GM10248 (cell line): ENCODE results near the gene HERPUD1.
"Not testable (repeated sequence)": the region's sequence is repeated elsewhere in the genome, so short reads cannot be mapped to it uniquely, and the experiment has no call there.

Experiments
- CTCF ChIA-PET: fragments of 300-600 bp; sonication (Branson Sonifier 250); formaldehyde crosslinking; extraction: SDS; loops from one replicate; lab custom pipeline; 2021; ENCODE audit warnings: antibody characterized with exemption; lab: Yijun Ruan, JAX
- POLR2A ChIA-PET: fragments of 350-650 bp; sonication (Branson Sonifier 250); formaldehyde crosslinking; extraction: SDS; loops from one replicate; lab custom pipeline; 2020; ENCODE audit warnings: antibody characterized with exemption; lab: Yijun Ruan, JAX
- DNase-seq: peaks from one replicate; pipeline ENCODE4 v3.0.0; 2012; ENCODE audit errors: extremely low spot score
- TF ChIP-seq, protein P1 (sequence below): IDR thresholded peaks from 2 replicates; pipeline ENCODE4 v1.5.1; 2012; ENCODE audit warnings: mild to moderate bottlenecking, low read depth; ENCODE audit errors: extremely low read depth, missing control alignments, control extremely low read depth

The HERPUD1 gene

DNA sequence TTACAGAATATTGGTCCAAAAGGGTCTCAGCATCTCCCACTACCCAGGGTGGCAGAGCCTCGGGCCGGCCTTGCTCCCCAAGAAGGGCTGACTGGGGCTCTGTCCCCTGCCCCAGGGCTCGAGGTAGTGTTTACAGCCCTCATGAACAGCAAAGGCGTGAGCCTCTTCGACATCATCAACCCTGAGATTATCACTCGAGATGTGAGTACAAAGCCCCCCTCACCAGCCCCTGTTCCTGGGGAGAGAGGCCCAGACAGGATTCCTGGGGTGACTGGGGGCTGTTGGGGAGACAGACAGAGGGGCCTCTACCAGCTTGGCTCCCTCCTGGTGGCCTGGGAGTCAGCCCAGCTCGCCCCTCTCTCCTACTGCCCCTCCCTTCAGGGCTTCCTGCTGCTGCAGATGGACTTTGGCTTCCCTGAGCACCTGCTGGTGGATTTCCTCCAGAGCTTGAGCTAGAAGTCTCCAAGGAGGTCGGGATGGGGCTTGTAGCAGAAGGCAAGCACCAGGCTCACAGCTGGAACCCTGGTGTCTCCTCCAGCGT, 51.3 kb downstream of the HERPUD1 start:
- POLR2A ChIA-PET: interaction anchor here (1.1 kb wide), 2 partner anchors 12 to 50 kb away, joined by 4 read pairs; no protein-coding TSS in a partner anchor
- TF ChIP-seq, protein P1, sequence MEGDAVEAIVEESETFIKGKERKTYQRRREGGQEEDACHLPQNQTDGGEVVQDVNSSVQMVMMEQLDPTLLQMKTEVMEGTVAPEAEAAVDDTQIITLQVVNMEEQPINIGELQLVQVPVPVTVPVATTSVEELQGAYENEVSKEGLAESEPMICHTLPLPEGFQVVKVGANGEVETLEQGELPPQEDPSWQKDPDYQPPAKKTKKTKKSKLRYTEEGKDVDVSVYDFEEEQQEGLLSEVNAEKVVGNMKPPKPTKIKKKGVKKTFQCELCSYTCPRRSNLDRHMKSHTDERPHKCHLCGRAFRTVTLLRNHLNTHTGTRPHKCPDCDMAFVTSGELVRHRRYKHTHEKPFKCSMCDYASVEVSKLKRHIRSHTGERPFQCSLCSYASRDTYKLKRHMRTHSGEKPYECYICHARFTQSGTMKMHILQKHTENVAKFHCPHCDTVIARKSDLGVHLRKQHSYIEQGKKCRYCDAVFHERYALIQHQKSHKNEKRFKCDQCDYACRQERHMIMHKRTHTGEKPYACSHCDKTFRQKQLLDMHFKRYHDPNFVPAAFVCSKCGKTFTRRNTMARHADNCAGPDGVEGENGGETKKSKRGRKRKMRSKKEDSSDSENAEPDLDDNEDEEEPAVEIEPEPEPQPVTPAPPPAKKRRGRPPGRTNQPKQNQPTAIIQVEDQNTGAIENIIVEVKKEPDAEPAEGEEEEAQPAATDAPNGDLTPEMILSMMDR: no peak
- no peak for DNase-seq
- CTCF ChIA-PET: interaction anchor here (1.1 to 20.3 kb wide), 6 partner anchors 7 to 63 kb away, joined by 3 to 376 read pairs (median 18); partner anchors contain the start of gene CETP

DNA sequence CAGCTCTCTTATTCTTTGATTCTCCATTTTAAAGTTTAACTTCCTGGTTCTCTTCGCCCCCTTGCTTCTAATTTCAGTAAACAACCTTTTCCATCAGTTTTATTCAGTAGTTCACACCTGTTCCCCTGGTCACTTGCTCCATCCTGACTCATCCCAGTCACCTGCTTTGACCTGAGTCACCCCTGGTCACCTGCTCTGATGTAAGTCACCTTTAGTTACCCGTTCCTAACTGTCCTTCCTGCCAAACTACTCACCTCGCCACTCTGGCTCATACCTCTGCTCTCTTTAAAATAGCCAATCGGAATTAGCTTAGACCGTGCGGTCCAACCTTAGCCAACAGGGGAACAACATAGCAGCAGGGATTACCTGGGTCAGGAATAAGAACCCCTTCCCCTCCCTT, 52.7 kb downstream of the HERPUD1 start:
- DNase-seq: no peak
- POLR2A ChIA-PET: no interaction called here

DNA sequence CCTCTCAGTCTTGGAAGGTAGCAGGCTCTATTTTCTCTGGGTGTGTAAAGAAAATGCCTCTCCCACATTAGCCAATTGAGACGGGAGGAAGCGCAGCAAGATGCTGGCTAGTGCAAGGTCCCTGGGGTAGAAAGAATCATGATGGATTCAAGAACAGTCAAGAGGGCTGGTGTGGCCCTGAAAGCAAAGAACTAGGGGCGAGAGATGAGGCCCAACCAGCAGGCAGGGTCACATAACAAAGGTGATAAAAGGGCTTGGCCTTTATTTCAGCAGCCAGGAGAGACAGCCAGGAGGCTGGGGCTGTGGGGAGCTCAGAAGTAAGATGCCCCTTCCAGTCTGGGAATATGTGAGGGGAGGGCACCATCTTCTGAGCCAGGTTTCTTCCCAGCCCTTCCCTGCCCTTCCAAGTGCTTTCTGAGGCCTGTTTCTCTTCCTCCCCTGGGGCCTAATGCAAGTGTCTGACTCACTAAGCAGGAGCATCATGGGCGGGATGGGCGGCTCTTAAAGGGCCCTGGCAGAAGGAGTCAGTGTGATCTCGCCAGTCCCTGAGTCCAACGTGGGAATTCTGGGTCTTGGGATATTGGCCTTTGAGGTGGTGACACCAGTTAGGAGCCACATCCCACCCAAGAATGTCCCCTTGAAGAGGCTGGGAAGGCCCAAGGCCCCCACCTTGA, 53.5 kb downstream of the HERPUD1 start:
- ChIA-PET CTCF (interaction anchor here (2.8 to 20.3 kb wide), 4 partner anchors 9 to 61 kb away, joined by 11 to 376 read pairs (median 27); partner anchors contain the start of gene CETP), POLR2A (no interaction called here)
- no peak for DNase-seq
- TF ChIP-seq, protein P1: no peak

More for the DNA sequence above, 52.7 kb downstream of the HERPUD1 start:
- TF ChIP-seq, protein P1: no peak
- CTCF ChIA-PET: interaction anchor here (2.8 to 20.3 kb wide), 4 partner anchors 8 to 62 kb away, joined by 11 to 376 read pairs (median 27); partner anchors contain the start of gene CETP

DNA sequence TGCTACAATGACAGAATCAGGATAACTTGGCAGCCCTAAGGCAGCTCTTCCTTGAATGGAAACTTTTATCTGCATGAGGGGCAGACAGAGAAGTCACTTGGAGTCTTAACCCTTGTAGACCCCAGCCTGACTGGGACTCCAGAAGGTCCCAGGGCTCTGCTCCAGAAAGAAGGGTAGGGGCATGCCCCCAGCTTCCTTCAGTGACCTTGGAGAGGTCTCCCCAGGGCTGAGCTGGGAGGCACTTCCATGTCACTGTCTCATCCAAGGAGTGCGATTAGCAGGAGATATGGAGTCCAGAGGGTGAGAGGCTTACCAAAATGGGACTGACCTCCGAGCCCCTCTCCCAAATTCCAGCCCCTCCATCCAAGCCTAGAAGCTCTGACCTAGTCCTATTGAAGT, 54.0 kb downstream of the HERPUD1 start:
- DNase-seq: no peak
- TF ChIP-seq, protein P1: no peak
- CTCF ChIA-PET: interaction anchor here (1.4 to 20.3 kb wide), 7 partner anchors 10 to 98 kb away, joined by 3 to 376 read pairs (median 11); partner anchors contain the start of gene CETP
- POLR2A ChIA-PET: interaction anchor here (1.2 kb wide), 1 partner anchor 54 kb away, joined by 3 read pairs; the partner anchor contains the start of gene HERPUD1

DNA sequence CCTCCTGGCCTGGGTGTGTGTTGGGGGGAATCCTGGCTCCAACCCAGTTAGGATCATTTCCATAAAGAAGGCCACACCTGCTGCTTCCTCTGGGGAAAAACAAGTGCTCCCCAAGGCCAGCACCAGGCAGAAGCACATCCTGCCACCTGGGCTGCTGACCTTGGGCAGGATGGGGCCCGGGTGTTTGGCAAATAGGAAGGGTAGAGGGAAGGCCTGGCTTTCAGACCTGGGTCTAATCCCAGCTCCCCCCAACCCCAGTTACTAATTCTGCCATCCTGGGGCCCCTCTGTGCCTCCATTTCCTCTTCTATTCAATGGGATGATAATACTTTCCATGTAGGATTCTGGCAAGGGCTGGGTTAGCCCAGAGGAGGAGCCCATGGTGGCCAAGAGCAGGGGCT, 54.4 kb downstream of the HERPUD1 start:
- ChIA-PET CTCF (interaction anchor here (1.4 to 20.3 kb wide), 6 partner anchors 10 to 98 kb away, joined by 3 to 376 read pairs (median 14); partner anchors contain the start of gene CETP), POLR2A (interaction anchor here (1.2 kb wide), 1 partner anchor 55 kb away, joined by 3 read pairs; the partner anchor contains the start of gene HERPUD1)
- DNase-seq: no peak
- TF ChIP-seq, protein P1: no peak

DNA sequence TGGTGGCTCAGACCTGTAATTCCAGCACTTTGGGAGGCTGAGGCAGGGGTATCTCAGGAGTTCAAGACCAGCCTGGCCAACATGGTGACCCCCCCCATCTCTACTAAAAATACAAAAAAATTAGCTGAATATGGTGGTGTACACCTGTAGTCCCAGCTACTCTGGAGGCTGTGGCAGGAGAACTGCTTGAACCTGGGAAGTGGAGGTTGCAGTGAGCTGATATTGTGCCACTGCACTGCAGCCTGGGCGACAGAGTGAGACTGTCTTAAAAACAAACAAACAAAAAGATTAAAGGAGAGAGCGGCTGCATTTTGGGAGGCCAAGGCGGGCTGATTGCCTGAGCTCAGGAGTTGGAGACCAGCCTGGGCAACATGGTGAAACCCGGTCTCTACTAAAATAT, 55.0 kb downstream of the HERPUD1 start:
- ChIA-PET CTCF (interaction anchor here (1.4 to 20.3 kb wide), 7 partner anchors 11 to 97 kb away, joined by 3 to 376 read pairs (median 6); partner anchors contain the start of gene CETP), POLR2A (interaction anchor here (1.2 kb wide), 1 partner anchor 55 kb away, joined by 3 read pairs; the partner anchor contains the start of gene HERPUD1)
- not testable (repeated sequence) for DNase-seq
